GM19438 (cell line): ENCODE results near the gene PLXNB2.
A peak's percentile ranks its signal among the peaks of the same experiment; 100 is the strongest.

Experiments used
- ATAC-seq: cut with Tn5 transposase; IDR thresholded peaks from one replicate; pipeline ENCODE4 v1.9.1; 2021; ENCODE audit warnings: low read depth; ENCODE audit not compliant: unreplicated experiment

Gene PLXNB2

DNA sequence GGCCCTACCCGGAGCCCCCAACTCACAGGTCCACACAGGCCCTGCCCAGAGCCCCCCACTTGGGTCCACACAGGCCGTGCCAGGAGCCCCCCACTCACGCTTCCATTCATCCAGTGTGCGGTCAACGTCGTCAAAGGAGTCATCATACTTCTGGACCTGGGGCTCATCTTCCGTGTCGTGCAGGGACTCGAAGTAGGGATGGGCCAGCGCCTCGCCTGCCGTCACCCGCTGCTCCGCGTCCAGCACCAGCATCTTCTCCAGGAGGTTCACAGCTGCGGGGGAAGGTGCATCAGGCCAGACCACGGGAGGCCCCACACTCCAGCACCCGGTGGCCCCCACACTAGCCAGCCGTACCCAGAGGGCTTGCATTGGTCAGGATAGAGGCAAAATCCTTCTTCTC lies 52.3 kb downstream of the PLXNB2 start:
- ATAC-seq = no peak

DNA sequence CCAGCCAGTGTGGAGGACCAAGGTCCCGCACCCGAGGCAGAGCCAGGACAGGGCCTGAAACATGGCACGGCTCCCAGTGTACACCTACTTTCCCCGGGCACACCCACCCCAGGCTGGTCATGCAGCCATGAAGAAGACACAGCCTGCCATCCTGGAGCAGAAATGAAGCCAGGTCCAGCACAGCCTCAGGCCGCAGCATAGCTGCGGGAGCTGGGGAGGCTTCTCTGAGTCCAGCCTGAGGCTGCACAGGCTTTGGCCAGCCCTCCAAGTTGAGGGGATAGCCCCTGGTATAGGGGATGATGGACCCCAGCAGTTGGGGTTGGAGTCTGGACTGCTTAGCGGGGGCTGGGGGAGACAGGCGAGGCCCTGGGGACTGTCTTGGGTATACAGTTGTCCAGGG lies 53.5 kb downstream of the PLXNB2 start:
- no peak for ATAC-seq

DNA sequence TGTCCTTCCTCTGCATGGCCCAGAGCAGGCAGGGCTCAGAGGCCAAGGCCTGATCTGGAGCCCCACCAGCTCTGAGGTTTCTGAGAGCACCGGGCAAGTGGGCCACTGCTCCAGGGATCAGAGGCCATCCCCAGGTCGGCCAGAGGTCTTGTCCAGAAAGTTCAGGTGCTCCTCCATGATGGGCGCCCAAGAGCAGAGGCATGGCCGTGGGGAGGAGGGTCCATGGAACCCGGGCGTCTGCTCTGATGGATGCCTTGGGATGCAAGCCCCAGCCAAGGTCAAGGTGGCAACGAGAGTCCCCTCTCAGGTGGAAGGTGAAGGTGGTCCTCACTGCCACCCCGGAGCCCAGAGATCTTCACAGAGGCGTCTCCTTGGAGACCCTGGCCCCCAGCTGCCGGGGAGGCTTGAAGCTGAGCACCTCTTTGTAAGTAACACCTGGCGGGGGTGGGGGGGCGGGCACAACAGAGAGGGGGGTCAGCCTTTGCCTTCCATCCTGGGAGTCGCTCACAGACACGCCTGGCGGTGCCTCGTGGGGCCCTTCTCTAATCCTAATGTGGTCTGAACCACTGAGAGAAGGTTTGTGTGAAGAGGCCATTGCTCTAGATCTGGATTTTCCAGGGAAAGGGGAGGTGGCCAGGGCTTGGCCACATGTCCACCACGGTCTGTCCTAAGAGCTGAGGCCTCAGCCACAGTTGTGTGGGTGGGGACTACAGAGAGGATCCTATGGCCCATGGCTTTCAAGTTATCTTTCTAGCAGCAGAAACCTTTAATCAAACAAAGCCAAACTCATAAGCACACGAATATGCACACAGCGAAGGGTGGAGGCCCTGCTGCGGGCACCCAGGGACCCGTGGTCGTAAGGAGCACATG lies 54.2 kb downstream of the PLXNB2 start:
- no peak for ATAC-seq

DNA sequence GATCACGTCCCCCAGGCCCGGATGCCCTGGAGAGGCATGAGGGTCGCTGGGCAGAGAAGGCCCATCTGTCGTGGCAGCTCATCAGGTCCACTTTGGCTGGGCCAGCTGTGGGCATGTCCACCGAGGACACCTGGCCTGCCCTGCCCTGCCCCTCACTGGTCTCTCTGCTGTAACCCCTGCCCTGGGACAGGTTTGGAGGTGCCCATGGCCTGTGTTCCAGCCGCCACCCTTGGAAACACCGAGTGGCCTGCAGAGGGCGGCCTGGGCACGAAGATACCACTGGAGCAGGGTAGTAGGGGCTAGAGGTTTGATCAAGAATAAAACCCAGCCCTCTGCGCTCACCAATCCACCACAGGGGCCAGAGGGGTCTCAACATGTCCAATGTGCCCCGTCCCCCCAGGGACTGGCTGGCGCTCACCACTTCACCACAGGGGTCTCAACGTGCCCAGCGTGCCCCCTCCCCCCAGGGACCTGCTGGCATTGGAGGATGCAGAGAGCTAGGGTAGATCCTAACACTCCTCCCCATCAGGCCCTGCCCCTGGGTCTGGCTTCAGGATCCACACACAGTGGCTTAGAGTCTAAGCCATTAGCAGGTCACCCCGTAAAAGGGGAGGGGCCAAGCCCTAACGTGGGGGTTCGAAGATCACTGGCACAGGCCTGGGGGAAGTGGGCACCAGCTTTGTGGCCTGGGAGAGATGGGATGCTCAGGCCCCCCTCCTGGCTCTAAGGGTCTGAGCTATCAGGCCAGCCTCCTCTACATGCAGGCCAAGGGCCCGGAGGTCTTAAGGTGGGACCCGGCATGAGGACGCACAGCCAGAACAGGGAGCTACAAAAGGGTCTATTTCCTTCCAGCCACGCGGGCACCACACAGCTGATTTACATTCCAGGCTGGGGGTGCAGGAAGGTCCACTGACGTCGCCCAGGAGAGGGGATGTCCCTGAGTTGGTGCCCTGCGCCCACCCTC lies 55.1 kb downstream of the PLXNB2 start:
- ATAC-seq = no peak

DNA sequence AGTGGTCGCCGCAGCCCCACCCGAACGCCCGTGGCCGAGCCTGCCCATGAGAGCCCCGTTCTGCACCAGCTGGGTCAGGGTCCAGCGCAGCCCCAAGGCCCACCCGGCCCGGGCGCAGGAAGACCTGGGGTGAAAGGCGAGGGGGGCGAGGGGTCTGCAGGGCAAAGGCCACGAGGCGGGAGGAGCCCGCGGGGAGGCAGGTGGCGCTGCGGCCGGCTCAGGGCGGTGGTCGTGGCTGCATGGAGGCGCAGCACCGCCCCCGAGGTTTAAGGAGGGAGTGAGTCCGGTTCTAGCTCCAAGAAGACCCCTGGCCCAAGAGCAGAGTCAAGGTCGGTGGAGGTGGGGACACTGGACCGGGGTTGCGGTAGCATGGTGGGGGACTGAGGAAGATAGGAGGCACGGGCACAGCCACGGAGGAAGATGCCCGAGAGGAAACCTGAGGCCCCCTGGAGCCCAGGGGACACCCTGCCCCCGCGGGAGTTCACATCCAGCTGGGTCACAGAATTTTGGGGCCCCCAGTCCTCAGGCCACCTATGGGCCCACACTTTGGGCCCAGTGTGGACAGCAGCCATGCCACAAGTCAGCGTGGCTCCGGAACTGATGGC lies 55.9 kb downstream of the PLXNB2 start:
- no peak for ATAC-seq

DNA sequence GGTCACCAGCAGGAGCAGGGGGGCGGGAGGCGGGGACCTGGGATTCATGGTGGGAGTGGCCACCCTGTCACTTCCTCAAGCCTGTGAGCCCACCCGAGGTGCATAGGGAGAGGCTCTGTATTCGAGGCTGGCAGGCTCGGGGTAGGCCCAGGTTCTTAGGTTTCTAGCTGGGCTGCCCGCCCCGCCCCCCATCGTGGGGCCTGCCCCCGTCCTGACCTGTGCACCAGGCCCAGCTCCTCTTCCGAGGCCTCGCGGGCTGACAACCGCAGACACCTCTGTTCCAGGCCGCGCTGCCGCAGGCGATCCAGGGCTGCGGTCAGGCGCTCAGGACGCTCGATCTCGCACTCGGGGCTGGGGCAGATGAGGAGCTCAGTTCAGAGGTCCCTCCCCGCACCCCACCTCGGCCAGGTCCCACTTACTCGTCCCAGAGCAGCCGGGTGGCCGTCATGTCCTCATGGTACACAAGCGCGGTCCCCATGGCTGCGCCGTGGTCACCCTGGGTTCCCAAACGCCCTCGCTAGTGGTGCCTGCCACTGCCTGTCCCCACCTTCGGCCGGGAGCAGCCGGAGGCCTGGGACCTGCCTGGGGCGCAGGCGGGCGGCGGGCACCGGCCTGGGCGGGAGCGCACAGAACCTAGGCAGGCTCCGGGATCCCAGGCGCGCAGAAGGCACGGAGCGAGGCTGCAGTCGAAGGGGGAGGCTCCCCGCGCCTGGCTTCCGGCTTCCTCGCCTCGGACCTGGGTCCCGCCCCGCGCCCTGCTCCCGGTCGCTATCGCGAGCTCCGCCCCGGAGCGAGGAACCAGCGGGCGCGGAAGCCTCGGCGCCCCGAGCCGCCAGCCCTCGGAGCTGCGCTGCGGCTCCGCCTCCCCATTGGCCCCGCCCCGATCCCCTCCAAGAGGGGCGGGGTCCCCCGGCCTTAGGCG lies 56.6 kb downstream of the PLXNB2 start, which contains the start of gene HDAC10:
Gene HDAC10, minus strand, starts transcription at position 711 of the 922 bp plus-strand sequence. Its CDS starts 233 bp downstream, at position 478.
- peak; percentile 59 for ATAC-seq

DNA sequence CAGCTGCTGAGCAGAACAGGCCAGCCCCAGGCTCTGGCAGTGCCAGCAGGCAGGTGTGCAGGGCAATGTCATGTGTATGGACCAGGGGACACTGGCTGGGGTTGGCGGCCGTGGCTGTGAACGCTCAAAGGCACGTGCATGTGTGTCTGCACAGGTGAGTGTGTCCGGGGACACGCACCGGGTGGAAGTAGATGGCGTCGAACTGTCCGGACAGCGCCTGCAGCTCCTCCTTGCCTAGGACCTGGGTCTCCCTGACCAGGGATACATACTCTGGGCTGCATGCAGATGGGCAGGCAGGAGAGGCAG lies 57.2 kb downstream of the PLXNB2 start:
- no peak for ATAC-seq

DNA sequence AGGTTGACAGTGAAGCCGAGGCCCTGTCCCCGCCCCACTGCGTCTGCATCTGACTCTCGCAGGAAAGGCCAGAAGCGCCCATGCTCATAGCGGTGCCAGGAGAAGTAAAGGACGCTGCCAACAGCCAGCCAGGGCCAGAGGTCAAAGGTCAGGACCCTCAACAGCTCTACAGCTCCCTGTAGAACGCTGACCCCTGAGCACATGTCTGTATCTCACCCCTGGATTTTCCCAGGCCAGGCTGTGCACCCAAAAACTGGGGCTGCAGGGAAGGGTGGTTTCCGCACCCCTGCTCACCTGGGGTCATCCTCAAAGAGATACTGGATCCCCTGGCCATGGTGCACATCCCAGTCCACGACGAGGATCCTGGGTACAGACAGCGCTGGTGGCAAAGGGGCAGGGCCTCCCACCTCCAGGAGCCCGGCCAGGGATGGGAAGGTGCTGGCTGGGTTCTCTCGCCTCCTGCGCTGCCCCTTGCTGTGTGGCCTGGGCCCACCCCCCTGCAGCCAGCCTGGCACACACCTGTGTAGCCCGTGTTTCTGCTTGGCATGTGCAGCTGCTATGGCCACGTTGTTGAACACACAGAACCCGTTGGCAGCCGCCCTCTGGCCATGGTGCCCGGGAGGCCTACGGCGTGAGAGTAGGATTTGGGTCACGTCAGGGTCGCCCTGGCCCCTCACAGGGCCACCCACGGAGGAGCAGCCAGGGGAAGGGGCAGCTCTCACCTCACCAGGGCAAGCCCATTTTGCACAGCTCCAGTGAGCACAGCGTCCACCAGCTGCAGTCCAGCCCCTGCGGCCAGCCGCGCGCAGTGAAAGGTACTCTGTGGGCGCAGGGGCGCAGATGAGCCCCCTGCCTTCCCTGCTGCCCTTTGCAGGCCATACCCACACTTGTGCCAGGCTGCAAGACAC lies 57.9 kb downstream of the PLXNB2 start:
- ATAC-seq = no peak

DNA sequence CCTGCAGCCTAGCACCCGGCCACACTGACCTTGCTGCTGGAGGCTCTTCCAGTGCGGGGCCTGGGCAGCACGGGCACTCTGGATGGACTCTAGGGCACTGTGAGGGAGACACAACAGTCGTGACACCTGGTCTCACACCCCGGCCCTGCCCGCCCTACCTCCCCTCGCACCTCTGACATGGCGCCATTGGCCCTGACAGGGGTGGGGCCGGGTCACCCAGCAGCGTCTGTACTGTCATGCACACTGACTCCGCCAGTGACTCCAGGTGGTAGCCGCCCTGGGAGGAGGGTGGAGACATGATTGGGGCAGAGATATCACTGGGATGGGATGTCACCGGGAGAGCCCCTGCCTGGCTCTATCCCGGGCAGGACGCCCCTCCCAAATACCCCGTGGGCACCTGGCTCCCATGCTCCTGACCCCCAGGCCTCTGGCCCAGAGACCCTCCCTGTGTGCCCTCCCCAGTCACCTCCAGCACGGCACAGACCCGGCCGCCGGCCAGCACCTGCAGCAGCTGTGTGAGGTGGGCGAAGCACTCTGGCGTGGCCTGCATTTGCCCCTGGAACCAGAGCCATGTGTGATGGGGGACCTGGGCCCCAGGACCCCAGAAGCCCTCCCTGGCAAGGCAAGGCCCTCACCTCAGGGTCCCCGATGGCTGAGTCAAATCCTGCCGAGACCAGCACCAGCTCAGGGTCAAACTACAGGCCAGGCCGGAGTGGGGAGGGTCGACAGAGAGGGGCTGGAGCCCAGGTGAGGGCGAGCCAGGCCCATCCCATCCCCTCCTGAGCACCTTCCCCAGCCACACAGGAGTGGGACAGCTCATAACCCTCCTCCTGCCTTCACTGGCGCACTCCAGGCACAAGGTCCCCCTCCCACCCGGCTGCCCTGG lies 59.0 kb downstream of the PLXNB2 start:
- ATAC-seq = no peak

DNA sequence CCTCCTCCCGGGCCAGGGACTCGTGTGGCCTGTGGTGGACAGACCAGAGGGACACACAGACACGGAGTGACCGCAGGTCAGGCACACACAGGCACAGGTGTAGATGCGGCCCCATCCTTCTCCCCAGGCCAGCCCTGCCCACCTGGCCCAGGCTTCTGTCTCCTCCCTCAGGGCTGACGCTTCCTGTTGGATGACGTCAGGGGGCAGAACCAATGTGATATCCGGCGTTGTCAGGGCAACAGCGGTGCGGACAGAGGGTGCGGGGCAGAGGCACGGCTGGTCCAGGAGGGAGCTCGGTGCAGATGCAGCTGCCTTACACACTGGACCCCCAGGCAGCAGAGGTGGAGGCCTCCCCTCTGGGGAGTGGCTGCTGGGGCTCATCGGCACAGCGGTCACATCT lies 59.7 kb downstream of the PLXNB2 start:
- ATAC-seq = no peak

DNA sequence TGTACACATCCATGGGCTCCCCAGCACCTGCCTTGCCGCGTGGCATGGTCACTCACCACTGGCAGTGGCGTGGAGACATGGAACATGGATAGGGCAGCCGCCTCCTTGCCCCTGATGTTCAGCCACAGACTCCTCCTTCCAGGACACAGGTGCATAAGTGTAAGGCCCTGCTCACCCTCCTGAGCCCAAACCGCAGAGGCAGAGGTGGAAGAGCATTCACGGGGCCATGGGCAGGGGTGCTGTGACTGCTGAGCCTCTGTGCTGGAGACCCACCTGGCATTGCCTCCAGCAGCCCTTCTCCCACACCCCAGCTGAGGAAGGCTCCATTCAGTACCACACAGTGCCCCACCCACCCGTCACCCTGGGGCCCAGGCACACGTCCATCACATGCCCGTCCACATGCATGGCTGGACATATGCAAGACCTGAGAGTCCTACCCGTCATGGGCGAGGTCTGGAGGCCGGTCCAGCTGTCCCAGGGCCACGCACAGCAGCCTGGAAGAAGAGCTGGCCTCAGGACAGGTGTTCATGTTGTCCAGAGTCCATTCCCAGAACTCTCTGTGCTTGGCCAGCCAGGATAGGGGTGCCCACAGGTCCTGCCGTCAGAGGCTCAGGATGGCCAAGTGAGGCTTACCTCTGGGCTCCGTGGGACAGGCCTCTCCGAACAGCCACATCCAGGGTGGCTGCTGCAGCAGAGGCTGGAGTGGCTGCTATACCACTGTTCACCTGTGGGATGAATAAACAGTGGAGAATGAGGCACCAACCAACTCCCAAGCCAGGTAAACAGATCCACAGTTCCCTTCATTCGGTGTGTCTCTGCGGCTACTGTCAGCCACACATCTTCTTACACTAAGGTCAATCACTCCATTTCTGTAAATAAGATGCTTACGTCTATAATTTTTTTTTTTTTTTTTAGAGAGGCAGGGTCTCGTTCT lies 60.9 kb downstream of the PLXNB2 start:
- ATAC-seq = no peak

DNA sequence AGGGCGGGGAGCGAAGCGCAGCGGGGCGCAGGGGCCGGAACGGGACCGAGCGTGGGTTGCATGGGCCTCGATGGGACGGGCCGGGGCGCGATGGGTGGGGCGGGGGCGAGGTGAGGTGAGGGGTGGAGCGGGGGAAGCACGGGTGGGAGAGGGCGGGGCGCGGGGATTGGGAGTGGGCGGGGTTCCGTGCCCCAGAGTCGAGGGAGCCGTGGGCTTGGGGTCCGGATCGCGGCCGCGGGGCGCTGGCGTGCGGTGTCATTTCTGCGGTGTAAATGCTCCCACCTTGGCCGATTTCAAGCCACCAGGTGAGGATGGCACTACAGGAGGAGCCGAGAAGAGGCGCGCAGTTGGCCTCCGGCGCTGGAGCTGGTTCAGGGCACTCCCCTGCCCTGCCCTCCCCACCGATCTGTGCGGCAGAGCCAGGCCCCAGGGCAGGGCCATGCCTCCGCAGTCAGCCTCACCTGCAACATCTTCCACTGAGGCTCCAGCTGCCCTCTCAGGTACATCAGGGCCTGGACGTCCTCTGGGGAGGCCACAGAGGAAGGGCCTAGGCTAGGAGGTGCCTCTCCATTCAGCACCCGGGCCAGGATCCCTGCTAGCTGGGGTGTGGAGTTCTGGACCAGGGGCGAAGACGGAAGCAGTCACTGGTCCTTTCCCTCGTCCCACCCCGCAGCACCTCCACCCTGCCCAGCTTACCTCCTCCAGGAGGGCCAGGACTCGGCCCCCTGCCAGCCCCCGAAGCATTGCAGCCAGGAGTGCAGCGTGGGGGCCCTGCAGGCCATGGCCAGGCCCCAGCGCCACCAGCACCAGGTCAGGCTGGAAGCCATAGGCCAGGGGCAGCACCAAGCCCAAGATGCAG lies 62.0 kb downstream of the PLXNB2 start:
- peak; percentile 3 for ATAC-seq

DNA sequence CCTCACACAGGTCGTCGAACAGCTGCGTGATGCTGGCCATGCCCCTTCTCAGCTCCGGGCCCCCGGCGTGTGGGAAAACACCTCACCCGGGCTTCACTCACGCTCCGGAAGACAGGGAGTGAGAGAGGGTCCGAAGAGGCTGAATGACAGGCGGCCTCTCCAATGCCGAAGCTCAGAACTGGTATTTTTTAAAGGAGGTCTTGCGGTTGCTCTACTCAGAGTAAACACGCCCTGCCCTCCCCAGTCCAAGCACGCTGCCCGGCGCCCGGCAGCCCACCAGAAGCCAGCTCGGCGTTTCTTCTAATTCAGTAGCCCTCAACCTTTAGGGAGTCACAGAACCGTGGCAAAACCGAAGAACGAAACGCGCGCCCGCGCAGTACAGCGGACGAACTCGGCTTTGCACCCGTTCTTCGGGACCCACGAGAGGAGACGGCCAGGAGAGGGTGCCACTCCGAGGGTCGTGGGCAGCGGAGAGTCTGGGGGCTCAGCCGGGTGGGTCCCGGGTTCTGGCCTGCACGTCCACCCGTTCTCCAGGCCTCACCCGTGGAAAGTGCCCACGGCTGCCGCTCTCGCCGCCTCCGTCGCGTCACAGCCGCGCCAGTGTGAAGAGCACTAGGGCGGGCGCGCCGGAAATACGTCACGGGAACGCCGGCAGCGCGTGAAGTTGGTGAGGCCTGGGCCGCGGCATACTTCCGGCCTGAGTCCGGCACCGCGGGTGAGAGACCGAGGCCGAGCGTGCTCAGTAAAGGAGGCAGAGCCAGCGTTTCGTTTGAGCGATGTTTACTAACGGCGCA lies 62.8 kb downstream of the PLXNB2 start, which contains the start of gene TUBGCP6:
Gene TUBGCP6, minus strand, starts transcription at position 604 of the 794 bp plus-strand sequence. Its CDS starts 564 bp downstream, at position 40.
- ATAC-seq = peak; percentile 67

DNA sequence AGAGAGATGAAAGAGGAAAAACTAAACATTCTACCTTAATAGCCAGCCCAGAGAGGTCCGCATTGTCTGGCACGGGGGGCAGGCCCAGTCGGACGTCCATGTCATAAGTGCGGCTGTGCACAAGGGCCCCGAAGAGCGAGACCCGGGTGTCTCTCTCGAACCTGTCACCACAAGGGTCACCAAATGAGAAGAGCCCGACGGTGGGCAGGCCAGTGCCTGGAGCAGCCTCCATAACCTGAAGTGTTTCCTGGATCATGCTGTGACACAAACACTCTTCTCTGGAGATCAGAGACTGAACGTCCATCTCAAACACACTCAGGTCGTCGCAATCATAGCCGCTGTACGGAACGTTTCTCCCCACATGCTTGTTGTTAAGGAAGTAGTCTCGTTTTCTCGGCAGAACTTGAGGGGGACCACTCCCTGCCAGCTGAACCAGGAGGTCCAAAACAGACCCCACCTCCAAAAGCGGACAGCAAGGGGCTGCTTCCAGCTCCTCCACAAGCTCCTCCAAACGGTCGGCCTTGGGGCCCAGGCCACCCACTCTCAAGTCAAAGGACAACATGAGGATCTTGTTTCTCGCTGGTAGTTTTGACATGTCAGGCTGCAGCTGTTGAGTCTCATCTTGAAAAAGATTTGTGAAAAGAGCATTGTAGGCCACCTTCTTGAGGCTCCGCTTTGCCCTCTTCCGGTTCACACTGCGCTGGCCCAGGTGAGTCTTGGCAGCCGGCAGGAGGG lies 63.6 kb downstream of the PLXNB2 start:
- no peak for ATAC-seq
